T-helper 22 cell (primary cell): ENCODE measurements around the gene KRT1.
"Not testable (repeated sequence)": the region's sequence is repeated elsewhere in the genome, so short reads cannot be mapped to it uniquely, and the experiment has no call there.

Experiments
- DNase-seq: peaks from one replicate; pipeline ENCODE4 v3.0.0-alpha.2; 2020; ENCODE audit warnings: low read depth

KRT1 gene

GRCh38 chr12:52682381-52682660 lies 2.1 kb upstream of the KRT1 start:
- no peak for DNase-seq

GRCh38 chr12:52681526-52682380 lies 1.5 kb upstream of the KRT1 start:
- no peak for DNase-seq

GRCh38 chr12:52679875-52680274 lies 332 bp downstream of the KRT1 start:
- no peak for DNase-seq

- DNase-seq, result no peak
These were observed 2.5 kb downstream of the KRT1 start for GRCh38 chr12:52677671-52678070.

- DNase-seq, result no peak
These were observed 3.1 kb downstream of the KRT1 start for GRCh38 chr12:52677126-52677525.

GRCh38 chr12:52676163-52676562 lies 4.0 kb downstream of the KRT1 start:
- DNase-seq, result no peak

GRCh38 chr12:52675301-52675701 lies 4.9 kb downstream of the KRT1 start:
- DNase-seq, result no peak

- DNase-seq, result no peak
These were observed 5.8 kb downstream of the KRT1 start for GRCh38 chr12:52674433-52674775.

GRCh38 chr12:52673713-52674432 lies 6.3 kb downstream of the KRT1 start:
- DNase-seq, result no peak

GRCh38 chr12:52673217-52673616 lies 7.0 kb downstream of the KRT1 start:
- no peak for DNase-seq

GRCh38 chr12:52672321-52672933 lies 7.8 kb downstream of the KRT1 start:
- DNase-seq, result no peak

GRCh38 chr12:52670961-52671360 lies 9.2 kb downstream of the KRT1 start:
- DNase-seq, result no peak

GRCh38 chr12:52670506-52670905 lies 9.7 kb downstream of the KRT1 start:
- no peak for DNase-seq

GRCh38 chr12:52669941-52670340 lies 10.3 kb downstream of the KRT1 start:
- not testable (repeated sequence) for DNase-seq

GRCh38 chr12:52669426-52669825 lies 10.8 kb downstream of the KRT1 start:
- no peak for DNase-seq

GRCh38 chr12:52667931-52668330 lies 12.3 kb downstream of the KRT1 start:
- DNase-seq, result no peak

- DNase-seq, result no peak
These were observed 12.7 kb downstream of the KRT1 start for GRCh38 chr12:52667509-52667908.

- no peak for DNase-seq
These were observed 13.7 kb downstream of the KRT1 start for GRCh38 chr12:52666471-52666870.

GRCh38 chr12:52663420-52663819 lies 16.8 kb downstream of the KRT1 start:
- no peak for DNase-seq

GRCh38 chr12:52662918-52663229 lies 17.3 kb downstream of the KRT1 start:
- DNase-seq, result no peak

- no peak for DNase-seq
These were observed 17.9 kb downstream of the KRT1 start for GRCh38 chr12:52662093-52662917.

GRCh38 chr12:52661668-52662067 lies 18.5 kb downstream of the KRT1 start:
- DNase-seq, result no peak
